Anterior cingulate cortex (tissue), 58 donors: ENCODE data around the gene GPC6.

Experiments
- DNase-seq, 58 donors: peaks; one replicate each; lab custom pipeline; 2025; lab: John Stamatoyannopoulos, UW

The GPC6 gene

GRCh38 chr13:93228643-93228937 is 2.0 kb downstream of the GPC6 start:
- no peak for DNase-seq

DNA sequence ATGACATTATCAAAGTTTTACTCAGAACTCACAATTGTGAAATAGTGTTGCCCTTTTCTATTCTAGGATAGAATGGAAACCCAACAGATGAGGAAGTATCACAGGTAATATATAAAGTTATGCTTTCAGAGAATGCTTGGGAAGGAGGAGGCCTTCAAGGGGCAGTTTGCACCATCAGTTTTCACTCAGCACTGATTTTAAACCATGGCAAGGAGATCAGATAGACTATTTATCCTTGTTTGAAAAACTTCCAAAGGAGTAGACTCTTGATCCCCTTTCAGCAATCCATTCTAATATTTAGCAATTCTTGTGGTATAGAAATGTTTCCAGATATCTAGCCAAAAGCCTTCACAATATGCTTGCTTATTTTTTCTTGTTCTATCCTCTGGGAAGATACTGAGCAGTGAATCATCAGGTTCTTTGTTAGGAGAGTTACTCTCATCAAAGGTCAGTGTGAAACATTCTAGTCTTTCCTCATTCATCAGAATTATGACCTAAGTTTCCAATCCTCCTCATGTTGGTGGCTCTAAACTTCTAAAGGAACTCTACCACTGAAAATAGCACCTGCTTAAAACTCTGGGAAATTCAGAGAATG is 3.8 kb downstream of the GPC6 start:
- DNase-seq: no peak

GRCh38 chr13:93231867-93232266 is 5.3 kb downstream of the GPC6 start:
- DNase-seq: no peak

- DNase-seq: no peak
Observed at GRCh38 chr13:93233997-93234416, 7.4 kb downstream of the GPC6 start.

DNA sequence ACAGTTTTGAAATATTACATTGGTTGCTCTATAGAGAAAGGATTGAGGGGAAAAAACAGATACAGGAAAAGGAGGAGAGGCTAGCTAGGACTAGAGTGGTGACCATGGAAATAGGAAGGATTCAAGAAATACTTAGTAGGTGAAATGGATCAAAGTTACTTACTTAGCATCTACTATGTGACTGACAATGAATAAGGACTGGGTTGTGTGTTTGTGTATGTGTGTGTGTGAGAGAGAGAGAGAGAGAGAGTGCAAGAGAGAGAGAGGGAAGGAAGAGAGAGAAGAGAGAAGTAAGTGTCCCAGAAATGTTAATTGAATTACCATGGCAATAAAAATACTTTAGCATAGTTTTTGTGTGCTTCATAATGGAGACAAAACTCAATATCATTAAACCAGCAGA is 7.9 kb downstream of the GPC6 start:
- no peak for DNase-seq

DNA sequence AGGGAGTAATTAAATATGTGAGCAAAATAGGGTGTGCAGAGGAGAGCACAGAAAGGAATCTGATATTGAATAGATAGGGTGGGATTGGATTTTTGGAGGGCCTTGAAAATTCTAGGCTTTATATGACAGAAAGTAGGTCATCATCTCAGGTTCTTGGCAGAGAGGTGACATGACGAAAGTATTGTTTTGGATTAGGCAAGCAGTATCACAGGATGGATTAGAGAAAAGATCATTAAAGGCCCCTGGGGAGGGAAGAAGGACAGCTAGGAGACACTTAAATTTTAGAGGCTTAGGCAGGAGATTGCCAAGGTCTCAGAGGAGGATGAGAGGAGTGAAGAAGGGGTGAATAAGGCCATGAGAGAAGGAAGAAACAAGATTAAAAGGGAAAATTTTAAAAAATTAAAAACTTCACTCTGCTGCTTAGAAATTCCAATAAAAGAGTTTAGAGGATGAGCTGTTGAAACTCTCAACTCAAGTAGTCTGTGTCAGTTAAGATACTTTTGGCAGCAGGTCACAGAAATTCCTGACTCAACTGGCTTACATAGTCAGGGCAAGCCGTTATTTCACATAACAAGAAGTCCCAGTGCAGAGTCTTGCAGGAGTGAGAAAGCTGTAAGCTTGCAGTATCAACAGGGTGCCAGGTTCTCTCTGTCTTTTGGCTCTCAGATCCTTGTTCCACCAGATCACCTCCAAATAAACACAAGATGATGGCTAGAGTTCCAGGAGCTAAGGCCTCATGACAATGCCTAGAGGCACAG is 8.8 kb downstream of the GPC6 start:
- DNase-seq: no peak

DNA sequence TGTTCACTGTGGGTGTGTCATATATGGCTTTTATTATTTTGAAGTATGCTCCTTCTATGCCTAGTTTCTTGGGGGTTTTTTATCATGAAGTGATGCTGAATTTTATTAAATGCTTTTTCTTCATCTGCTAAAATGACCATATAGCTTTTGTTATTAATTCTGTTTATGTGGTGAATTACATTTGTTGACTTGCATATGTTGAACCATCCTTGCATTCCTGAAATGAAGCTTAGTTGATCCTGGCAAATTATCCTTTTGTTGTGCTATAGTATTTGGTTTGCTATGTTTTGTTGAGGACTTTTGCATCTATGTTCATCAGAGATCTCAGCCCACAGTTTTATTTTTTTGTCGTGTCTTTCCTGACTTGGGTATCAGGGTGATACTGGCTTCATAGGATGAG is 12.1 kb downstream of the GPC6 start:
- DNase-seq: no peak

- no peak for DNase-seq
Observed at GRCh38 chr13:93243375-93244063, 16.9 kb downstream of the GPC6 start.

DNA sequence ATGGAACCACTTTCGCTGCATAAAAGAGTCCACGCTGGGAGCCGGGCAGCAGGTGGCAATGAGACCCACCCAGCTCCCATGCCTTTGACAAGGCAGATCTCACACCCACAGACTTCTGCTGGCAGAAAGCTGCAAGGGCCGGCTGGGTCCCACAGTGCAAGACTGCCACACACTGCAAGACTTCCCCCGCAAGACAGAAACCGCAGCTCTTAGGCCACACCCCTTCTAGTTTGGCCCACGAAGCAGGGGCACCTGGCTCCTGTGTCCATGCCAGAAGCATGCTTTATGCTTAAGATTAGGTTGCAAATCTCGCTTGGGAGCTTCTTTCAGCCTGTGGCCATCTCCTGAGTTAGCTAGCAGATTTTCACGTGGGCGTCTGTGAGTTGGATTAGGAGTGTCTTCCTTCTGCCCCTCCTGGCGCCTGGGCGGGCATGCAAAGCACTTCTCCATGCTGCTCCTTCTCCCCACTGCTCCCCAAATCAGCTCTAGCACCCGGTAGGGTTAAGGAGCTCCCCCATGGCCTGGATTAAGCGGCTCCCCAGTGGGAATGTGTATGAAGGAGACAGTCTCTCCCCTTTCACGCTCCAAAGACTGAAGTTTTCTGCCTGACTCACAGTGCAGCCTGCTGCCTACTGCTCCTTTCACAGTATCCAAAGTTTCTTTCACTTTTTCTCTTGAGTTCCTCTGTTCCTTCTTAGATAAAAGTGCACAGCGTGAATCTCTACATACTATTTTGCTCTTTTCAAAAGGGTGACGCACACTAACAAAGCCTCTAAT is 17.7 kb downstream of the GPC6 start:
- DNase-seq: peak in 26 of 58 donors; percentile 6 to 71 (median 21)

DNA sequence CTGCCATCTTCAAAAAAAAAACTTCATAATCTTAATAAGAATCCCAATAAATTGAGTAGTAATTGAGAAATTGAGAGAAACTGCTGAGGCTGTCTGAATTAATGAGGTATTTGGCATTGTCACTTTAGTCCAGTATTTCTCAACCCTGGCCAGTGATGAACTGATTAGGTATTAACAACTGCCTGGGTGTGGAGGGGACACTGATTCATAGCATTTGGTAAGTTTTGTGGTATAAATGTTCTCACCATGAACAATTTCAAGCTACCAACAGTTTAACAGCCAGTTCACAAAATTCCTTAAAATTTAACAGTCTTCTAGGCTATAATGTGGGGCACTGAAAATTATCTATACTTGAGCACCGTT is 18.3 kb downstream of the GPC6 start:
- DNase-seq: no peak

GRCh38 chr13:93246069-93246468 is 19.5 kb downstream of the GPC6 start:
- DNase-seq: no peak

GRCh38 chr13:93248627-93249047 is 22.0 kb downstream of the GPC6 start:
- peak in 2 of 58 donors; percentile 0 to 9 for DNase-seq

GRCh38 chr13:93249364-93250306 is 23.0 kb downstream of the GPC6 start:
- no peak for DNase-seq

GRCh38 chr13:93254775-93255174 is 28.2 kb downstream of the GPC6 start:
- peak in 20 of 58 donors; percentile 2 to 46 (median 13) for DNase-seq

DNA sequence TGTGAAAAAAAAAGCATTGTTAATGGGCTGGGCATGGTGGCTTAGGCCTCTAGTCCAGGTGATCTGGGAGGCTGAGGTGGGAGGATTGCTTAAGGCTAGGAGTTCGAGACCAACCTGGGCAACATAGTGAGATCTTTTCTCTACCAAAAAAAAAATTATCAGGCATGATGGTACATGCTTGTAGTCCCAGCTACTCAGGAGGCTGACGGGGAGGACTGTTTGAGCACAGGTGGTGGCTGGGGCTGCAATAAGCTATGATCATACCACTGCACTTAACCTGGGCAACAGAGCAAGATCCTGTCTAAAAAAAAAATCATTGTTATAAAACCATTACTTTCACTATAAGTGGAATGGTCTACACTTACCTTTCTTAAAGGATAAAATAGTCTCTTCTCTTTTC is 30.4 kb downstream of the GPC6 start:
- DNase-seq: no peak

DNA sequence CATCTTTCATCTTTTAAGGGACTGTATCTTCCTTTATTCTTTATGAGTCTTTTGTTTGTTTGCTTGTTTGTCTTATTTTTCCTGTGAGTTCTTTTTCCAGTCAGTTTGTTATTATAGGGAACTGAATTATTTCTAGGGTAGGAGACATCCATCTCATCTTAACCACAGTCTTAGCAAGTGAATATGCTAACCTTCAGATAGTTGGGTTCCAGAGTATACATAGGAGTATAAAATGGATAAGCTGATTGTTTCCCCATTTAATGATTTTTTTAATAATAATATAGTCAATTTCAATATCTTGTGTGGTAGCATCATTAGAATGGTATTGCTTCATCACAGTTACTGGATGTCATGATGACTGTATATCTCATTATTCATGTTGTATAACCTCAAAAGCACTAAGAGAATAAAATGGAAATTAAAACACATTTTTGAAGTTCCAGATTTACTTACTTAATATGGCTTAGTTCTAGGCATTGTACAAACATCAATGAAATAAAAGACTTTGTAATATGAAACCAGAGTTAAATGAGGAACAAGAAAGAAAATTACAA is 33.0 kb downstream of the GPC6 start:
- DNase-seq: no peak

DNA sequence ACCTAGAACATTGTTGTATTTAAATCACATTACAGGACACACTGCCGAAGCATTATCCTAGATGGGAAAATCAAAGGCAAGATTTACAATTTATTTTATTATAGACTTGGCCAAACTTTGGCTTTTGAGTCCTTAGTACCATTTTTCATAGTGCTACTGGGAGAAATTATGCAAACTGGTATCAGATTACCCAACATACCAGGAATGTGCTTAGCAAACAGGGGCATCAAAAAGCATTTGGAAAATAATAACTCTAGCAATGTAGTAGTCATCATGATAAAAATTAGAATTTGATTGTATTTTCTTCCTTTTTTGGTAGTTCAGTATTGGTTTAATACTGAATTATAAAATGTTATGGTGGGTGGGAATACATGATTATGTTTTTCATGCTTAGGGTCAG is 34.0 kb downstream of the GPC6 start:
- DNase-seq: no peak

DNA sequence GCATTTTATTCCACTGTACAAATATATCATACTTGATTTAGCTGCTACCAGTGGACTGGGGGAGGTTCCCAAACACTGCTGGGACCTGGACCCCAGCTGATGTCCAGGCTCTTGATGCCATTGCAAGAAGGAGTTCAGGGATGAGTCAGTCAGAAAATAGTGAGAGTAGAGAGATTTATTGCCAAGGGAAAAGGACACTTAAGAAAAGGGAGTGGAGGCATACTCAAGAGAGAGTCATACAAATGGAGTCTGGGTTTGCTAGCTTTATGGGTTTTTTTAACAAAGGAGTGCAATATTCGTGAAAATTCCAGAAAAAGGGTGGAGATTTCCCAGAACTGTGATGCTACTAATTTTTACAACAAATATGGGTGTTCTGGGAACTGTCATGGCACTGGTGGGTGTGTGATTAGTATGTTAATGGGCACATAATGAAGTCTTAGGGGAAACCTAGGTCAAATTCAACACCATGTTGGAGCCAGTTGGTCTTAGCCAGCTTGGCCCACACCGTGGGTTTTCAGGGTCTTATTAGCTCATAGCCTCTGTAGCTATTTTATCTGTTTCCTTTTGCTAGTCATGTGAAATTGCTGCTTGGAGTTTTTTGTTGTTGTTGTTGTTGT is 36.2 kb downstream of the GPC6 start:
- DNase-seq: no peak

DNA sequence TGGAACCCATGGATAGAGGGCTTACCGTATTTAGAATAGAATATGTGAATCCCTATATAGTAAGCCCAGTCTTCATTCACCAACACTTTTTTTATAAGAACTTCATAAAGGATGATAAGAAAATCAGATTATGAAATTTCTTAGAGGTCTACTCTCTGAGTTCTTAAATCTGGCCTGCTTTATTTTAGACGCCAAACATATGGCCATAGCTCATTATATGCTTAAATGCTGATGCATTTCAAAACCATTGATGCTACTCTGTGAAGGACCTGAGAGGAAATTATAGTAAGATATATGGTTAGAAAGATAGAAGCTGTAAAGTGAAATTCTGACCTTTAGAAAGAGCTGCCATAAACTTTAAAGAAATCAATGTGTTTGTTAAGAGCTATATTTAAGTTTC is 38.3 kb downstream of the GPC6 start:
- no peak for DNase-seq
